Panc1 (cell line): ENCODE results near the gene PFN1. TPM values are rescaled to one million over a fixed set of nuclear protein-coding genes. Genes with fewer than 3 reads are reported as not detected.

ENCODE experiments used
- ATAC-seq: fragments of 200-7000 bp; cut with Tn5 transposase; 2 replicates; pipeline ENCODE4 v1.9.1; 2020; ENCODE audit warnings: mild to moderate bottlenecking, moderate library complexity
- BruUV-seq: library from RNA; stranded (reverse); fragments of 400-500 nt; replicated peaks from 2 replicates; lab custom pipeline; 2021; lab: Mats Ljungman, UMichigan
- CTCF ChIA-PET: fragments of 300-600 bp; sonication (Branson Sonifier 250); formaldehyde crosslinking; loops from one replicate; lab custom pipeline; 2022; ENCODE audit warnings: antibody characterized with exemption; lab: Charles Lee
- POLR2A ChIA-PET: fragments of 300-600 bp; sonication (Branson Sonifier 250); formaldehyde crosslinking; loops from one replicate; lab custom pipeline; 2022; ENCODE audit warnings: antibody characterized with exemption; lab: Charles Lee
- DNase-seq: peaks from one replicate; pipeline ENCODE4 v3.0.0-alpha.2; 2010; ENCODE audit warnings: low read depth, low spot score
- H3K27ac ChIP-seq: 2 replicates; pipeline ENCODE4 v1.5.1; 2011; ENCODE audit warnings: mild to moderate bottlenecking, low read length, inconsistent platforms
- H3K27me3 ChIP-seq: fragments of 200-500 bp; sonication (Bioruptor generic); 2 replicates; pipeline ENCODE4 v1.6.0; 2014; ENCODE audit warnings: low read length, inconsistent platforms; ENCODE audit not compliant: control insufficient read depth, insufficient read depth
- H3K36me3 ChIP-seq: fragments of 200-500 bp; sonication (Bioruptor generic); 2 replicates; pipeline ENCODE4 v1.5.1; 2014; ENCODE audit warnings: inconsistent platforms, mild to moderate bottlenecking, low read length, moderate library complexity; ENCODE audit not compliant: control insufficient read depth, insufficient read depth
- H3K4me1 ChIP-seq: 2 replicates; pipeline ENCODE4 v1.5.1; 2011; ENCODE audit warnings: inconsistent platforms, mild to moderate bottlenecking, low read length, moderate library complexity; ENCODE audit not compliant: control insufficient read depth, insufficient read depth
- H3K4me3 ChIP-seq, 2 experiments: 2 replicates each; pipeline ENCODE4 v1.5.1; 2011 to 2012; ENCODE audit warnings: low read depth in 2 of 2, low read length in 2 of 2, mild to moderate bottlenecking in 2 of 2, inconsistent platforms in 1 of 2, moderate library complexity in 1 of 2
- H3K9me3 ChIP-seq: fragments of 200-500 bp; sonication (Bioruptor generic); 2 replicates; pipeline ENCODE4 v1.5.1; 2014; ENCODE audit warnings: low read depth, mild to moderate bottlenecking, inconsistent platforms, low read length, moderate library complexity; ENCODE audit not compliant: control insufficient read depth, insufficient read depth
- POLR2AphosphoS5 ChIP-seq: IDR thresholded peaks from 2 replicates; pipeline ENCODE4 v1.6.1; 2012; ENCODE audit warnings: mild to moderate bottlenecking, low read depth, low read length, moderate library complexity
- SIN3A ChIP-seq: IDR thresholded peaks from 2 replicates; pipeline ENCODE4 v1.6.1; 2012; ENCODE audit warnings: low read depth, mild to moderate bottlenecking, low read length, moderate library complexity, borderline replicate concordance; ENCODE audit not compliant: insufficient read depth
- TCF7L2 ChIP-seq: IDR thresholded peaks from 2 replicates; pipeline ENCODE4 v1.6.1; 2011; ENCODE audit warnings: mild to moderate bottlenecking, low read depth, low read length, inconsistent platforms
- in situ Hi-C: cut with HindIII; loops from 2 replicates; pipeline ENCODE4 v1.10.0; 2016; ENCODE audit warnings: low sequenced_read_pairs, low pct_unique_long_range_greater_than_20kb
- intact Hi-C: fragments of 100-400 bp; cut with micrococcal nuclease; formaldehyde crosslinking; loops from one replicate; pipeline ENCODE4 v1.10.0; 2022; ENCODE audit not compliant: unreplicated experiment
- total RNA-seq: library from RNA; stranded (reverse); gene quantifications from one replicate; pipeline ENCODE4 v1.2.1, GENCODE V29; 2021; ENCODE audit not compliant: unreplicated experiment
- TF ChIP-seq, protein P1 (sequence below): fragments of 450-650 bp; IDR thresholded peaks from 2 replicates; pipeline ENCODE4 v1.5.1; 2017; ENCODE audit warnings: mild to moderate bottlenecking
- TF ChIP-seq, protein P2 (sequence below), 2 experiments: IDR thresholded peaks; 2 replicates each; pipeline ENCODE4 v1.6.1; 2011 to 2012; ENCODE audit warnings: low read depth in 2 of 2, control low read depth in 1 of 2, low read length in 1 of 2, mild to moderate bottlenecking in 1 of 2, moderate library complexity in 1 of 2; ENCODE audit not compliant: insufficient read depth in 1 of 2

Gene PFN1
- total RNA-seq, 1 experiment from 2014 or later, result 1,074 TPM

GRCh38 chr17:4937553-4937952 lies 10.8 kb downstream of the PFN1 start:
- intact Hi-C loops, result no loop called here
- H3K4me1 ChIP-seq, result peaks cover 9% of the 10 kb centered on the region

GRCh38 chr17:4936436-4936835 lies 11.9 kb downstream of the PFN1 start:
- POLR2A ChIA-PET, result interaction anchor here (0.8 kb wide), 1 partner anchor 42 kb away, joined by 3 read pairs; no protein-coding TSS in a partner anchor
- Histone ChIP-seq H3K9me3 (no peaks in the 10 kb centered on the region), H3K4me1 (peaks cover 8% of the 10 kb centered on the region), H3K4me3 (no peak overlapping the region), H3K27me3 (no peaks in the 10 kb centered on the region), H3K27ac (no peak overlapping the region), H3K36me3 (peaks cover 11% of the 10 kb centered on the region)
- TF ChIP-seq, protein P1, sequence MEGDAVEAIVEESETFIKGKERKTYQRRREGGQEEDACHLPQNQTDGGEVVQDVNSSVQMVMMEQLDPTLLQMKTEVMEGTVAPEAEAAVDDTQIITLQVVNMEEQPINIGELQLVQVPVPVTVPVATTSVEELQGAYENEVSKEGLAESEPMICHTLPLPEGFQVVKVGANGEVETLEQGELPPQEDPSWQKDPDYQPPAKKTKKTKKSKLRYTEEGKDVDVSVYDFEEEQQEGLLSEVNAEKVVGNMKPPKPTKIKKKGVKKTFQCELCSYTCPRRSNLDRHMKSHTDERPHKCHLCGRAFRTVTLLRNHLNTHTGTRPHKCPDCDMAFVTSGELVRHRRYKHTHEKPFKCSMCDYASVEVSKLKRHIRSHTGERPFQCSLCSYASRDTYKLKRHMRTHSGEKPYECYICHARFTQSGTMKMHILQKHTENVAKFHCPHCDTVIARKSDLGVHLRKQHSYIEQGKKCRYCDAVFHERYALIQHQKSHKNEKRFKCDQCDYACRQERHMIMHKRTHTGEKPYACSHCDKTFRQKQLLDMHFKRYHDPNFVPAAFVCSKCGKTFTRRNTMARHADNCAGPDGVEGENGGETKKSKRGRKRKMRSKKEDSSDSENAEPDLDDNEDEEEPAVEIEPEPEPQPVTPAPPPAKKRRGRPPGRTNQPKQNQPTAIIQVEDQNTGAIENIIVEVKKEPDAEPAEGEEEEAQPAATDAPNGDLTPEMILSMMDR, result no peak
- no peak for TF ChIP-seq POLR2AphosphoS5
- no peak for TF ChIP-seq TCF7L2
- TF ChIP-seq SIN3A, result no peak
- TF ChIP-seq, protein P2, sequence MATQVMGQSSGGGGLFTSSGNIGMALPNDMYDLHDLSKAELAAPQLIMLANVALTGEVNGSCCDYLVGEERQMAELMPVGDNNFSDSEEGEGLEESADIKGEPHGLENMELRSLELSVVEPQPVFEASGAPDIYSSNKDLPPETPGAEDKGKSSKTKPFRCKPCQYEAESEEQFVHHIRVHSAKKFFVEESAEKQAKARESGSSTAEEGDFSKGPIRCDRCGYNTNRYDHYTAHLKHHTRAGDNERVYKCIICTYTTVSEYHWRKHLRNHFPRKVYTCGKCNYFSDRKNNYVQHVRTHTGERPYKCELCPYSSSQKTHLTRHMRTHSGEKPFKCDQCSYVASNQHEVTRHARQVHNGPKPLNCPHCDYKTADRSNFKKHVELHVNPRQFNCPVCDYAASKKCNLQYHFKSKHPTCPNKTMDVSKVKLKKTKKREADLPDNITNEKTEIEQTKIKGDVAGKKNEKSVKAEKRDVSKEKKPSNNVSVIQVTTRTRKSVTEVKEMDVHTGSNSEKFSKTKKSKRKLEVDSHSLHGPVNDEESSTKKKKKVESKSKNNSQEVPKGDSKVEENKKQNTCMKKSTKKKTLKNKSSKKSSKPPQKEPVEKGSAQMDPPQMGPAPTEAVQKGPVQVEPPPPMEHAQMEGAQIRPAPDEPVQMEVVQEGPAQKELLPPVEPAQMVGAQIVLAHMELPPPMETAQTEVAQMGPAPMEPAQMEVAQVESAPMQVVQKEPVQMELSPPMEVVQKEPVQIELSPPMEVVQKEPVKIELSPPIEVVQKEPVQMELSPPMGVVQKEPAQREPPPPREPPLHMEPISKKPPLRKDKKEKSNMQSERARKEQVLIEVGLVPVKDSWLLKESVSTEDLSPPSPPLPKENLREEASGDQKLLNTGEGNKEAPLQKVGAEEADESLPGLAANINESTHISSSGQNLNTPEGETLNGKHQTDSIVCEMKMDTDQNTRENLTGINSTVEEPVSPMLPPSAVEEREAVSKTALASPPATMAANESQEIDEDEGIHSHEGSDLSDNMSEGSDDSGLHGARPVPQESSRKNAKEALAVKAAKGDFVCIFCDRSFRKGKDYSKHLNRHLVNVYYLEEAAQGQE (IDR thresholded peaks at IDR 0.05; ENCODE audit: insufficient read depth in 1 of 2, low read depth in 2 of 2, low read length in 1 of 2), result no peak
- ATAC-seq (no peak), DNase-seq (no peak)
- CTCF ChIA-PET, result interaction anchor here (1.1 kb wide), 1 partner anchor 27 kb away, joined by 4 read pairs; no protein-coding TSS in a partner anchor
- in situ Hi-C loops, result no loop called here
- intact Hi-C loops, result no loop called here
- no TSS peak for BruUV-seq

More at GRCh38 chr17:4937553-4937952, 10.8 kb downstream of the PFN1 start:
- no peak for DNase-seq
- TF ChIP-seq, protein P2 (IDR thresholded peaks at IDR 0.05; ENCODE audit: insufficient read depth in 1 of 2, low read depth in 2 of 2, low read length in 1 of 2), result no peak
- TF ChIP-seq SIN3A, result no peak
- TF ChIP-seq, protein P1, result no peak
- no peak for TF ChIP-seq POLR2AphosphoS5
- no peak for TF ChIP-seq TCF7L2
- no peak for ATAC-seq
- BruUV-seq, result TSS peak; percentile 31
- peaks cover 11% of the 10 kb centered on the region for H3K36me3 ChIP-seq
- no peaks in the 10 kb centered on the region for H3K9me3 ChIP-seq
- H3K27me3 ChIP-seq, result no peaks in the 10 kb centered on the region
- POLR2A ChIA-PET, result no interaction called here
- no peak overlapping the region for H3K27ac ChIP-seq
- in situ Hi-C loops, result no loop called here
- CTCF ChIA-PET, result no interaction called here
- H3K4me3 ChIP-seq, result no peak overlapping the region
